Thyroid gland (tissue), 4 donors: ENCODE results near the gene ADGRF5. TPM values are rescaled to one million over a fixed set of nuclear protein-coding genes. Genes with fewer than 3 reads are reported as not detected.
"Not testable (repeated sequence)": the region's sequence is repeated elsewhere in the genome, so short reads cannot be mapped to it uniquely, and the experiment has no call there.

Experiments used
- DNase-seq, 2 donors: peaks; one replicate each; pipeline ENCODE4 v3.0.0-alpha.2; 2019
- H3K27ac ChIP-seq, 3 donors: fragments of 200-600 bp; sonication (generic); 1 replicate in 2 of 3; 2 replicates in 1 of 3; pipeline ENCODE4 v1.5.1; 2016 to 2019; ENCODE audit warnings: mild to moderate bottlenecking in 1 of 3, moderate library complexity in 1 of 3
- H3K27me3 ChIP-seq: fragments of 200-600 bp; sonication (generic); one replicate; pipeline ENCODE4 v1.5.1; 2019
- H3K36me3 ChIP-seq, 2 donors: fragments of 200-600 bp; sonication (generic); one replicate each; pipeline ENCODE4 v1.5.1; 2016 to 2019
- H3K4me1 ChIP-seq, 2 donors: fragments of 200-600 bp; sonication (generic); one replicate each; pipeline ENCODE4 v1.5.1; 2017 to 2019
- H3K4me3 ChIP-seq, 3 donors: fragments of 200-600 bp; sonication (generic); replicated peaks in 1 of 3; 1 replicate in 2 of 3; 2 replicates in 1 of 3; pipeline ENCODE4 v1.5.1; 2016; ENCODE audit warnings: mild to moderate bottlenecking in 1 of 3
- H3K9me3 ChIP-seq: fragments of 200-600 bp; sonication (generic); one replicate; pipeline ENCODE4 v1.5.1; 2017
- CTCF ChIP-seq, 6 experiments: fragments of 200-600 bp in 3 of 6; fragments of 450-650 bp in 3 of 6; sonication (generic) in 3 of 6; IDR thresholded peaks; one replicate each; pipeline ENCODE4 v1.5.1; 2016 to 2019; ENCODE audit warnings: antibody characterized with exemption in 6 of 6, mild to moderate bottlenecking in 2 of 6, inconsistent platforms in 1 of 6, moderate library complexity in 1 of 6
- POLR2A ChIP-seq, 2 donors: fragments of 450-650 bp; IDR thresholded peaks; one replicate each; pipeline ENCODE4 v1.6.1; 2017; ENCODE audit warnings: antibody characterized with exemption in 2 of 2, mild to moderate bottlenecking in 2 of 2, moderate library complexity in 1 of 2
- whole genome bisulfite sequencing, 2 donors: methylation state at CpG; one replicate each; pipeline ENCODE4 v1.1.5; 2017; 5-methylcytosine and 5-hydroxymethylcytosine counted together
- intact Hi-C: fragments of 100-400 bp; cut with DNase I; formaldehyde crosslinking; loops from one replicate; pipeline ENCODE4 v1.15.1; 2023
- total RNA-seq, 4 donors: library from RNA; depleted of rRNA; stranded (reverse); fragments of >200 nt; gene quantifications; one replicate each; pipeline ENCODE4 v1.2.3, GENCODE V29; 2016

ADGRF5 gene
- total RNA-seq, 4 donors from 2014 or later = 33.2 to 85.3 (median 51.2) TPM

GRCh38 chr6:46845126-46845525 is 76.6 kb downstream of the ADGRF5 start:
- no peak overlapping the region for H3K4me3 ChIP-seq
- H3K27ac ChIP-seq = no peak overlapping the region
- TF ChIP-seq CTCF (IDR thresholded peaks at IDR 0.05) (no peak), POLR2A (IDR thresholded peaks at IDR 0.05) (no peak)
- no peak for DNase-seq
- no peaks in the 10 kb centered on the region for H3K36me3 ChIP-seq
- H3K27me3 ChIP-seq = no peaks in the 10 kb centered on the region
- intact Hi-C loops = loop anchor here (5.0 kb wide), 2 partner anchors 147 to 202 kb away; no protein-coding TSS in a partner anchor
- H3K9me3 ChIP-seq = no peaks in the 10 kb centered on the region
- 65 to 83% methylated on average over 5 of the region's 5 CpGs for WGBS, 2 donors
- peaks cover 0 to 10% of the 10 kb centered on the region in 2 donors for H3K4me1 ChIP-seq

- H3K4me1 ChIP-seq, intact Hi-C loops, H3K27me3 ChIP-seq, DNase-seq, H3K9me3 ChIP-seq, H3K27ac ChIP-seq, H3K4me3 ChIP-seq, H3K36me3 ChIP-seq: not testable (repeated sequence)
- 89 to 90% methylated on average over 6 of the region's 6 CpGs for WGBS, 2 donors
Measured at GRCh38 chr6:46842252-46842846, 79.4 kb downstream of the ADGRF5 start.

GRCh38 chr6:46838033-46838432 is 83.7 kb downstream of the ADGRF5 start:
- 97 to 98% methylated on average over 2 of the region's 2 CpGs for WGBS, 2 donors
- Histone ChIP-seq H3K27me3 (no peaks in the 10 kb centered on the region), H3K36me3 (no peaks in the 10 kb centered on the region), H3K9me3 (no peaks in the 10 kb centered on the region), H3K4me1 (no peaks in the 10 kb centered on the region), H3K27ac (no peak overlapping the region), H3K4me3 (no peak overlapping the region)
- DNase-seq = no peak
- intact Hi-C loops = no loop called here
- no peak for TF ChIP-seq CTCF (IDR thresholded peaks at IDR 0.05)
- no peak for TF ChIP-seq POLR2A (IDR thresholded peaks at IDR 0.05)

- H3K4me1 ChIP-seq, H3K36me3 ChIP-seq, H3K9me3 ChIP-seq, DNase-seq, H3K4me3 ChIP-seq, H3K27me3 ChIP-seq, H3K27ac ChIP-seq, intact Hi-C loops: not testable (repeated sequence)
- WGBS, 2 donors = 90 to 100% methylated on average over 2 of the region's 2 CpGs
Measured at GRCh38 chr6:46834991-46835390, 86.7 kb downstream of the ADGRF5 start.

GRCh38 chr6:46834257-46834916 is 87.4 kb downstream of the ADGRF5 start:
- H3K4me3 ChIP-seq, intact Hi-C loops, H3K4me1 ChIP-seq, H3K9me3 ChIP-seq, H3K36me3 ChIP-seq, DNase-seq, H3K27me3 ChIP-seq, H3K27ac ChIP-seq: not testable (repeated sequence)
- WGBS, 2 donors = 71 to 72% methylated on average over 7 of the region's 7 CpGs

GRCh38 chr6:46832816-46833215 is 88.9 kb downstream of the ADGRF5 start:
- TF ChIP-seq POLR2A (IDR thresholded peaks at IDR 0.05) (no peak), CTCF (IDR thresholded peaks at IDR 0.05) (no peak)
- Histone ChIP-seq H3K36me3 (no peaks in the 10 kb centered on the region), H3K9me3 (no peaks in the 10 kb centered on the region), H3K27me3 (no peaks in the 10 kb centered on the region), H3K4me1 (no peaks in the 10 kb centered on the region), H3K4me3 (no peak overlapping the region), H3K27ac (no peak overlapping the region)
- no peak for DNase-seq
- intact Hi-C loops = no loop called here
- 88 to 92% methylated on average over 3 of the region's 3 CpGs for WGBS, 2 donors
